Activated CD4-positive, alpha-beta T cell treated with anti-CD3 and anti-CD28 coated beads for 4 hours (primary cell): ENCODE results near the gene CAMTA1.

Source experiments
- DNase-seq, 2 donors: peaks; one replicate each; pipeline ENCODE4 v3.0.0-alpha.2; 2020

The CAMTA1 gene

DNA sequence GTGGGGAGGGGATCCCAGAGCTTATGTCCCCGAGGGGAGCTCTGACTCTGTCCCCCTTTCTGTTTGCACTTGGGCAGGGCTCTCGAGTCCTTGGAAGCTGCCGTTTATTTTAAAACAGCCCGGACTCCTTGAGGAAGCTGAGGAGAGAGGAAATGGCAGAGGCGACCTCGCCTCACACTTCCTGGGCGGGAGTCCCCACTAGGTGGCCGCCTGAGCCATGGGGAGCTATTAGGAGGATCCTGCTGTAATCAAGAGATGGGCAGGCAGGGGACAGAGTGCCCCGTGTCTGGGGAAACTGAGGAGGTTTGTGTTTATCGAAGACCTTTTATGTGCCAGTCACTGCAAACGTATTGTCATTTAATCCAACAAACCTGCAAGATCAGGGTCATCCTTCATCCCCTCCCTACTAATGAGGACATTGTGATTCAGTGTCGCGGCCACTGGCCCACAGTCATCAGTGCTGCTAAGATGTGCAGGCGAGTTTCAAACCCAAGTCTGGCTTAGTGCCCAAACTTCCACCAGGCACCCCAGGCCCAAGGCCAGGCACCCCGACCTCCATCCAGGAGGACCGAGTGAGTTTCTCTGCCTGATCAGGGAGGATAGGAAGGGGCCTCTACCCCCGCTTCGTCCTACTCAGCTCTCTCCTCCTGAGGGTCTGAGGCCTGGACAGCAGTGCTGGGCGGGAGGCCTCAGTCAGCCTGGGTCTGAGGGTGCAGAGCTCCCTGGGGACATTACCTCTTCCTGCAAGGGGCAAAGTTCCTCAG is 669.0 kb downstream of the CAMTA1 start:
- DNase-seq = no peak

DNA sequence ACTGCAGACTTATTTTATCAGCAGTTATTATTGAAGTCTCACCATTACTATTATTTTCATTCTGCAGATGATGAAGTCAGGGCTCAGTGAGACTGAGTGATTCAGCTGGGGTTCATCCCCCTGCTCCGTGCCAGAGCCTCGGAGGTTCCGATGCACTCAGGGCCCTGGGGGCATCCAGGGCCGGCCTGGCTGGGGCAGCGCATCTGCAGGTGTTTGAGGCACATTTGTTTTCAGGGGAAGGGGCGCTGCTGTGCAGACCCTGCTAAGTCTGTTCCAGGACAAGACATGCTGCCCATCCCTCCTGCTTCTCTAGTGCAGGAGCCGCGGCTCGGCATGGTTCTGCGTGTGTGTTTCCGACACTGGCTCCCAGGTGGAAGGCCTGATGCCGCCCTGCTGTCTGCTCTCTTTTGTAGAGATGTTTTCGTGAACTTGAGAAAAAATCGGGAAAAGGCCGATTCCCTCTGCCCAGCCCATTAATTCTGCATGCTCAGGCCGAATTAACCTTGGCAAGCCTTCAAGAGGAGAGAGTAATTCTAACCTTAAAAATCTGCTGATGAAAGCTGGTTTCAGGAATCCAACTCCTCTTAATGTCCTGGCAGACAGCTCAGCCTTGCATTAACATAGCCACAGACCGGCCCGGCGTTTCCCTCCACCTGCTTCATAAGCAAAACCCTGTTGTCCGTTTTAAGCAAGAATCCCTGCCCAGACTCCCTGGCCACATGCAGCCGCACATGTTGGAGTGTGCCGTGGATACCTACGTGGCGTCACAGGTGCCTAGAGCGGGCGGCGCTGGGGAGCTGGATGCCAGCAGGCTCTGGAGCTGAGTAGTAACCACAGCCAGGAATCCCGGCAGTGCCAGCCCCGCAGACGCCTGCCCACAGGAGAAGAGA is 669.9 kb downstream of the CAMTA1 start:
- DNase-seq = no peak

DNA sequence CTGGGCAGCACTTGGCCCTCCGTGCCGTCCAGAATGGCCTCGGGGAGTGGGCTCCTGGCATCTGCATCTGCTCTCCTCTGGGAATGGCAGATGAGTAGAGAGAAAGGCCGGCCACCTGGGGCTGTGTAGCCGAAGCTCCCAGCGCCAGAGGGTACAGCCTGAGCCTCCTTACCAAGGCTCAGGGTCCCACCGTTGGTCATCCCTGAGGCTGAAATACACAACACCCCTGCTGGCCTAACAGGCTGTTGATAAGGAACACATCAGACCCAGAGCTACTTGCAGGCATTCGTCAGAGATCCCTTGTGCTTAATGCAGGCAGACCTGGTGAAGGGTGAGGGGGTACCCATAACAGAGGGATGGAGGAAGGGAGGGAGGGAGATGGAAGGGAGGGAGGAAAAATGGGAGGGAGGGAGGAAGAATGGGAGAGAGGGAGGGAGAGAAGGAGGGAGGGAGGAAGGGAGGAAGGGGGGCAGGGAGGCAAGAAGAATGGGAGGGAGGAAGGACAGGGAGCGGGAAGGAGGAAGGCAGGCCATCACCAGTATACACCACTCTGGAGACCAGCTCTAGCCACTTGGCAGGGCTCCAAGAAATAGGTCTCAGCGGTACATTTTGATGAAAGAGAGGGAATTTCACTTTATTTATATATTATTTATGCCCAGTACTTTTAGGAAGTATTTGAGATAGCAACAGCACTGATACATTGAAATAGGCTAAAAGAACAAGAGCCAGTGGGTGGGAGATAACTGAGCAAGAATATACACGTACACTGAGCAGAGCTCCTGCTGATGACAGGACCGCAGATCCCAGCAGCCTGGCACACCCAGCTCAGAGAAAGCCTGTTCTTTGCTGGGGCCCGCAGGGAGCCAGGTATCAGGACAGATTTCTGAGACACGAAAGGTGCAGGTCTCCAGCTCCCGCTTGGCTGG is 670.8 kb downstream of the CAMTA1 start:
- no peak for DNase-seq

DNA sequence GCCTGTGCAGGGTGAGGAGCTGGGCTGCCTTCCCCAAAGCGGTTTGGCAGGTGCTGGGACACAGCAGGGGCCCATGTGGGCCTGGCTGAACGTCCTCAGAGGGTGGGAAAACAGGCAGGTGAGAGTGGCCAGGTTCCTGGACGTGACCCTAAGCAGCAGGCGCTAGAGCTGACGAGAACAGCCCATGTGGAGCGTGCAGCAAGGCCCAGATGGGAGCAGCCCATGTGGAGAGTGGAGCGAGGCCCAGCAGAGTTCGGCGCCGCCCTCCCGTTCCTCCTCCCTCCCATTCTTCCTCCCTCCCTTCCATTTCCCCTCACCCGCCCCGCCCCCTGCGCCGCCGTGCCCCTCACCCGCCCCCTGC is 671.4 kb downstream of the CAMTA1 start:
- no peak for DNase-seq

DNA sequence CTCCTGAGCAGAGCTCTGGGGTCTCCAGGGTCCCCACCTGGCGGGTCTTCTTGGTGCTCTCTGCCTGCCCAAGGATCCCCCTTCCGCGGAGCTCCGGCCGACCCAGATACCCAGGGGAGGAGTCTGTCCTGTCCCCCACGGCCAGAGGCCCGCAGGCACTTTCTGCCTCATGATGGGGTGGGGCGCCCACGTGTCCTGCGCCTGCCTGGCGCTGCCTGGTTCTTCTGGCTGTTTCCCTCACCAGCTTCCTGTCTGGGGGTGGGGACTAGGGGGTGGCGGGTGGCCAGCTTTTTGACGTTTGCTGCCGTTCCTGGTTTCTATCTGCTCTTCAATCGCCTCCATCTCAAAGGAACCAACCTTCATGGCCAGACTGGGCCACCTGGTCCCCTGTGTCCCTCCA is 672.6 kb downstream of the CAMTA1 start:
- DNase-seq = no peak

DNA sequence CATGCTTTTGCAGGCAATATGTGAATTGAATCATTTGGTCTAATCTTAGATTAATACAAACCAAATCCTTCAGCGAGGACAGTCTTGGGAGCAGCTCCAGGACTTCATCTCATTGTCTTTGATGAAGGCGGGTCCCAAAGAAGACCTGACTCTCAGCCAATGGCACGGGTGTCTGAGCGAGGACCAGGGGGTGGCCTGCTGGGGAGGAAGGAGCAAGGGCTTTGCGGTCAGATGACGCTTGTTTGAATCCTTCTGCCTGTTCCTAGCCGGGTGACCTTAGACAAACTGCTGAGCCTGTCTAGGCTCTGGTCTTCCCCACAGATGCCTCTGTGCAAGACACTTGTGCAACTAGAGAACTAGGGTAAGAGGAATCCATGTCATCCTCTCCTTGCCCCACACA is 673.7 kb downstream of the CAMTA1 start:
- no peak for DNase-seq

DNA sequence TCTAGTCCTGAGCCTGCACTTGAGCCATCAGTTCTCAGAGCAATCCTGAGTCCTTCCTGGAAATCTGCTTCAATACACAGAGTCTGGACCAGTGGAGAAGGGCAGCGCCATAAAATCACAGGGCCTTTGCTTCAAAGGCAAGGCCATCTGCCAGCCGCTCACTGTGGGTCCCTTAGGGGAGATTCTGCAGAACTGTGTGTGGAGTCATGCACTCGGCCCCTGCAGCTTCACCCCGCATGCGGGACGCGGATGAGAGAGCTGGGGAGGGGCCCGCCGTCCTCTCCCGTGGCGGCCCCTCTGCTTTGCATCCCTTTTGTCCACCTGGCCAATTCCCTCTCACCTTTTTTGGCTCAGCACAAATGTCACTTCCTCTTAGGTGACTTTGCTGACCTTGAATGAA is 674.7 kb downstream of the CAMTA1 start:
- no peak for DNase-seq

DNA sequence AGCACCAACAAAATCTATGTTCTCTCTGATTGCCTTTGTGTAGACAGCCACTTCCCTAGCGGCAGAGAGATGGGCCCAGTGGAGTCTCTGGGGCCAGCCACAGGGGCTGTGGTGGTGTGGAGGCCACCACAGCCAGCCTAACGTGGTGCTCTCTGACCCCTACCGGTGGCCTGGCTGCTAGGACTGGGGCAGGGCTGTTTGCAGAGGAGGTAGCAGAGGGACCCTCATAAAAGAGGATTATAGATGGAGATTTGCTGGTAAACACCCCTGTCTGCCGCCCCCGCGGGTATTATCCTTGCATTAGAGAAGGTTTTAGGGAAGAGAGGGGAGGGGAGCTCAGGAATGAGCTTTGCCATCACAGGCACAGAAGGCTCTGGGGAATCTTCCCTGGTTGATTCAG is 675.6 kb downstream of the CAMTA1 start:
- DNase-seq = no peak

DNA sequence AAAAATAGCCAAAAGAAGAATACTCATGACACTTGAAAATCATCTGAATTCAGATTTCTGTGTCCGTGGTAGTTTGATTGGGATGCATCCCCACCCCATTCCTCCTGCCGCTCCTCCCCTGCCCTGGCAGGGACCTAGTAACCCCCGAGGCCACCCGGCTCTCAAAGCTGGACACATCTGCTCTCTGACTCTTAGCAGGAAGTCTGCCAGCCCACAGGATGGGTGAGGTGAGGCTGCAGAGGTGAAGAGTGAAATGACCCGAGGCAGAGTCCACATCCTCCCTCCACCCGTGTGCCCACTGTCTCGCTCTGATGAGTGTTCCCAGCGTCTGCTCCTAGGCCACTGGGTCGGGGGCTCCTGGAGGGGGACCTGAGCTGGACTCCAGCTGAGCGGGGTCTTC is 677.4 kb downstream of the CAMTA1 start:
- DNase-seq = no peak

DNA sequence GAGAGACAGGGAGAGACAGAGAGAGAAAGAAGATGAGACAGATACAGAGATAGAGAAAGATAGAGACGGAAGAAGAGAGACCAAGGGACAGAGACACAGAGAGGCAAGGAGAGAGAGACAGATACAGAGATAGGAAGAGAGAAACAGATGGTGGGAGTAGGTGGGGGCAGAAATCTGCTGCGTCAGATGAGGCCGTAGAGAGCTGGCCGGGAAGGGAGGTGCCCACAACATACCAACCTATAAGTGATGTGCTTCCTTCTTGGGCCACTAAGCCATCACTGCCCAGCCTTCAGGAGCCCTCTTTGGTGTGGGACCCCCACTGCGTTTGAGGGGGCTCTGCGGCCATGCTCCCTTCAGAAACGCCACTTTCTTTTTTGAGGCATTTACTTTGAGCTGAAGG is 678.3 kb downstream of the CAMTA1 start:
- no peak for DNase-seq

DNA sequence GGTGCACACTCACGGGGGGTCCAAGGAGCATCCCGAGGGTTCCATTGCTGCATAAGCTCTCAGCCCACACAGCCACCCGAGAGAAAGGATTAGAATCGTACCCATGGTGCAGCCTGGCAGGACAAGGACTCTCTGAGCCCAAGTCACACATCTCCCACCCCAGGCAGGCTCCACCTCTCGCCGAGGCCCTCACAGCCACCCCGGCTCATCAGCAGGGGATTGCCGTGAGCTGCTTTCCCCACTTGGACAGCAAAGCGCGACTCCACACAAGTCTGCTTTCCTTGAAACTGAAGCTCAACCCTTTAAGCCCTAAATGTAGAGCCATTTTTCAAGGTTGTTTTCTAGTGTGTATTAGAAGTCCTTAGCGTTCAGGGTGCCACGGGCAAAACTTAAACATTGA is 679.5 kb downstream of the CAMTA1 start:
- no peak for DNase-seq

DNA sequence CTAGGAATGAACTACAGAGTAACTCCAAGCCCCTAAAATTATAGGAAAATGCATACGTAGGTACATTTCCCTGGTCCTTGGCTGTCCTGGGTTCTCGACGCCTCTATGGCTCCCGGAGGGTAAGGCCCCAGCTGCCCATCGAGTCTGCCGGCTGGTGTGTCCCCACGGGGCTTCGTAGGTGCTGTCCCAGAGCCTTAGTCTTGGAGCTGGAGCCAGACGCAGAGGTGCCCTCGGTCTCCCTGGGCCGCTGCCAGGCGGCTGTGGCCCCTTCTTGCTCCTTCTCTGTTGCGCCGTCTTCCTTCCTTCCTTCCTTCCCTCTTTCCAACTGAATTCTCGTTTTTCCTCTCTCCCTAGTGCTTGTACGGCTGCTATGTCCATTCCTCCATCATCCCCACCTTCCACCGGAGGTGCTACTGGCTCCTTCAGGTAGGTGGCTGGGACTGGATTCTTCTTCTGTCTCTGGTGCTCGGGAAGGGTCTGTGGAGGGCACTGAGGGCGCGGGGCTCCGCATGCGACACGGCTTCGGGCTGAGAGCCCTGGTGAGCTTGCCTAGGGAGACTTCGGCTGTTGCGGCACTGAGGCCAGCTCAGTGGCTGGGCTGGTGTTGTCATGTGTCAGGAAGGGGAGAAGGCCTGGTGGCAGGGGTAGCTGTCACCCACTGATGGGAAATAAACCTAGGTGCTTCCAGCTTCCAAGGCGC is 682.4 kb downstream of the CAMTA1 start:
- DNase-seq = no peak

DNA sequence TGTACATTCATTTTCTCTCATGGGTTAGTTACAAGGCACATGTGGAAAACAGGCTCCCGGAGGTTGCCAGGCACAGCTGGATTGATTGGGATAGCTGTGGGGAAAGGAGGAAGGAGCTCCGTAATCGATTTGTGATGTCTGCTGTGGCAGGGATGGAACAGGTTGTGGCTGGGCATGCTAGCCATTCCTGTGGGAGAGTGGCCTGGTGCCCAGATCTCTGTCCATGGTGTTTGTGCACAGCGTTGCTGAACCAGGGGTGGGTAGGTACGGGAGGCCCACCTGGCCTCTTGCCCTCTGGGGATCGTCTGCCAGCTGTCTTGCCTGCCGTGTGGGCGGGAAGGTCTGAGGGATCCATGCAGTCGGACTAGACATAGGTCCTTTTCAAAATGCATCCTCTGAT is 683.0 kb downstream of the CAMTA1 start:
- no peak for DNase-seq

DNA sequence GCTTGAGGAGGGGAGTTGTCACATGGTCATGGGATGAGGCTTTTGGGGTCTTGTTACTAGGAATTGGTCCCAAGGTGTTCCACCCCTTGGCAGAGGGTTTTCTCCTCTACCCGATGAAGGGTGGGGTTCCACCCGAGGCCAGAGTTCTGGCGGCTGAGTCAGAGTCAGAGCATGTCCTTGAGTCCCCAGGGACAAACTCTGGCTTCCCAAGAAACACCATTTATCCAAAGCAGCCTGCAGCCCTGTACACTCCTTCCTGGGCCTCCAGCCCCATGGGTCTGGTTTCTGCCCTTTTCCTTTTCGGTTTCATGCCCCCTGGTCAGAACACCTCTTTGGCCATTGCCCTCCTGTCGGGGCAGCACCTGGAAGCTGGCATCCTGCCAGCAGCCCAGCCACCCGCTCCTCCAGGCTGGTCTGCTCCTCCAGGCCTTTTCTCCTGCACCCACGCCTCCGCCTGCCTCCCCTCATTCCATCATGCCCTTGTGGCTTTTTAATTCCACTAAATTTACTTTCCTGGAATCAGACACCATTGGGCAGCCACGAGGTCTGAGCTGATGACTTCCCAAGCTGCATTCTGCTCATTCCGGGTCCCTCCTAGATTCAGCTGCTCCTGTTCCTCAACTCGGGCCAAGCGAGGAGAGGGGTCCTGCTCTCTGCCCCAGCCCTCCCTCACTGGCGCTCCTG is 684.1 kb downstream of the CAMTA1 start:
- DNase-seq = no peak

DNA sequence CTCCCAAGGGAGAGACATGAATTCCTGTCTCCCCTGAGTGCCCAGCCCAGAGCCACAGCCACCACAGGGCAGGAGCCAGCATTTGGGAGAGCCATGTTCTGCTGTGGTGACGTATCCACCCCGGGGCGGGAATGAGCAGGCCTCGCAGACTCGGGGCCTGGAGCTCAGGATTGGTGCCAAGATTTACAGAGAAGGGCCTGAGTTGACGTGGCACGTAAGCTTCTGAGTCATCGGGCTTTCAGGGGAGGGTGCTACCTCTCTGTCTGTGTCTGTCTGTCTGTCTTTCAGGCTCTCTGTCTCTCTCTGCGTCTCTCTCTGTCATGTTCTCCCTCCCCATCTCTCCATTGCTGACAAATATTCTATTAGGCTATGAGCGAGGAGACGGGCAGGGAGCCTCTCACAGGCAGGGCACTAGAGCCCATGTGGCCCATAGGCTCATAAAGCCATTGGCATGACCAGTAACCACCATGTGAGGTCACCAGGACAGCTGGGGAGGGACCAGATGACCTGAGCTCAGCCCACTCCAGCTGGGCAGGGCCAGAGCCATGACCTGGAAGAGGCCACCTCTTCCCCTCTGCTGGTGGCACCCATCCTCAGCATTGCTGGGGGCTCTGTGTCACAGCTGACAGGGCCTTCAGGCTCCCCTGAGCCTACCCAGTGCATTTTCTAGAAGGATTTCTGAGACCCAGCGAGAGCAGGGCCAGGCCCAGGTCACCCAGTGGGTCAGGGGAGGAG is 685.8 kb downstream of the CAMTA1 start:
- no peak for DNase-seq

DNA sequence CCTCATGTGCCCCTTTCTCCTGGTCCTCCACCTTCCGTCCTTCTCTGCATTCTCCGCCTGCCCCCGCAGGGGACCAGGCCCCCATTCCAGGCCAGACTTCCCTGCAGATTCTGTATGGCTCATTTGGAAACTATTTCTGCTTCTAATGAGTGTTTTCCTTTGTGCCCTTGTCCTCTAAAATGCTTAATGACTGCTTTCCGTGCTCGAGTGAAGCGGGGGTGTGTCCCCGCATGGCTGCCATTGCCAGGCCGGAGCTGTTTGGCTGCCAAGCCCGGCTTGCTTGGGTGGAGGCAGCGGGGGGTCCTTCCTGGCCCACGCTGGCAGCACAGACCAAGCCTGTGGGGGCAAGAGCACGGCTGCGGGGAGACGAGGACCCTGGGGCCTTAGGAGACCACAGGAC is 686.6 kb downstream of the CAMTA1 start:
- DNase-seq = no peak

DNA sequence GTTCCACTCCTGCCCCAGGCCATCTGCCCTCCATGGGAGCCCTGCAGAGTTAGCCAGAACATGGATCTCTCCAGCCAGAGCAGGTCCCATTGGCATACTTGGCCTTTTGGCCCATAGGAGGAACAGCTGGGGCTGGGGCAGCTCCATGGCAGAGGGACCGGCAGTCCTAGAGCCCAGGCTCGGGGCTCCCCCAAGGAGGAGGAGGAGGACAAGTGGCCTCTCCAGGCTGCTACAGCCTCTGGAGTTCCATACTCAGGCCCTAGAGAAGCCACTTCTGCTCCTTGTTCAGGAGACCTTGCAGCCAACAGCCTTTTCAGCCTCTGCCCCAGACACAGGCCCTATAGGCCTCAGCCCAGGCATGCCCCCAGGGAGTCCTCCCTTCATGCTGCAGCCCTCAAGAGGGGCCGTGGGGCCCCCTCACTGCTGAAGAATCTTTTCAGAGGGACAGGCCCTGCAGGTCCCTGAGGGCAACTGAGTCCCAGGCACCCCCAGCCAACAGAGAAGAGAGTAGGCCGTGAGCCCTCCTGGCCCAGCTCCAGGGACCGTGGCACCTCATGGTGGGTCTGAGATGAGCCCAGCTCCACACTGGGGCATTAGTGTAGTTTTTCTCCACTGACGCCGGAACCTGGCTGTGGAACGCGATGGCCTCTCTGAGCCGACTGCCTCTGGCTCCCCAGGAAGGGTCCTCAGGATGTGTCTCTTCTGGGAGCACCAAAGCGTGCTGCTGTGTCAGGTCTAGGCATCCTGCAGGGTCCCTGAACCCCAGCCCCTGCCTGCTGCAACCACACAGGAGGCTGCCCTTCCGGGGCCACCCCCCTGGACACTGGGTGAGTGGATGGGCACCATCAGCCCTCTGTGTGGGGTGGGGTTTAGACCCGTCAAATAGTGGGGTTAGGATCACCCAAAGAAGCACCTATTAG is 688.2 kb downstream of the CAMTA1 start:
- no peak for DNase-seq

DNA sequence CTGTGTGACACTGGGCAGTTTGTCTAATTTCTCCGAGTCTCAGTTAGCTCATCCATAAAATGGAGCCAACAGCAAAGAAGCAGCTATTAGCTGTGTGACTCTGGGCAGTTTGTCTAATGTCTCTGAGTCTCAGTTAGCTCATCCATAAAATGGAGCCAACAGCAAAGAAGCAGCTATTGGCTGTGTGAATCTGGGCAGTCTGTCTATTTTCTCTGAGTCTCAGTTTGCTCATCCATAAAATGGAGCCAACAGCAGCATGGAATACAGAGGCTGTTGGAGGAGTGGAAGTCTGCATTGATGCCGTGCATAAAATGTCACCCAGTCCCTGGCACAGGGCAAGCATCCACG is 688.9 kb downstream of the CAMTA1 start:
- DNase-seq = no peak

DNA sequence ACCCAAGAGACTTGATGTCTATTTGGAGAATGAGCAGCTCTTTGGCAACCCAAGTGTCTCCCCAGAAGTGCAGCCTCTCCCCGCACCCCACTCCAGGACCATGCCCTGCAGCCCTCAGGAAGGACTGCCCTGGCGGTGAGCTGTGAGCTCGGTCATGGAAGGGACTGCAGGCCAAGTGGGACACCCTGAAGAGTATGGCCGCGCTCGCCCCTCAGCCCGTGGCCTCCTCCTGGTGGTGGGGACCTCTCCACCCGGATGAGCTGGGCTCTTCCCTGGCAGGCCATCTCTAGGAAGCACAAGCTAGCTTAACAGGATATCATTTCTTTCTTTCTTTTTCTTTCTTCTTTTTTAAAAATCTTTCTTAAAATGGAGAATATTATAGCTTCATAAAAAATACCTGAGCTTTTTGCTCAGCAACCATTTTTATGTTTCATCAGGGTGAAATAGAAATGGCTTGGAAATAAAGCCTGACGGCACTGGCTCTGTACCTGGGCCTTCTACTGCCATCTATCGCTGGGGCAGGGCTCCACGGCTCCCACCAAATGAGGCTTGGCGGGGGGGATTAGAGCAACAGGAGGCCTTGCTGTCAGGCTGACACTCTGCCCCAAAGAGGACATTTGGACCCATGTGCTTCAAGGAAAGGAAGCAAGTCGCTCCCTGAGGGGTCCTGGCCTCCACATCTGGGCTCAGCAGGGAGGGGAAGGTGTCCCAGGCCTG is 689.7 kb downstream of the CAMTA1 start:
- no peak for DNase-seq

DNA sequence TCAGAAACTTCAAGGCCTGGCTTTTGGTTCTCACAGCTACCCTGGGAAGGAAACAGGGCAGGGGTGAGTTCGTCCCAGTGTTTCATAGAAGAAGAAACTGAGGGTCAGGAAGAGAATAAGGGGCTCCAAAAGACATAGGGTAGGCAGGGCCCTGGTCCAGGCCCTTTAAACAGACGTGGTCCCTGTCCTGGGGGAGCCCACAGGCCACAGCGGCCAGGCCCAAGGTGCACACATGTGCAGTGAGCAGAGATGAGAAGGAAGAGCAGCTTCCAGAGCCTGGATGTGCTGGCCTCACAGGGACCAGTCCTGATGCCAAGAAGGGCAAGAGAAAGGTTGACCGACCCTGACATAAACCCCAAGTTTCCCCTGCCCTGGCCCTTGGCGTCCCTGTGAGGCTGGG is 690.4 kb downstream of the CAMTA1 start:
- DNase-seq = no peak
